ENCODE data around the gene ZNF710.
A peak's percentile ranks its signal among the peaks of the same experiment; 100 is the strongest.

DNA sequence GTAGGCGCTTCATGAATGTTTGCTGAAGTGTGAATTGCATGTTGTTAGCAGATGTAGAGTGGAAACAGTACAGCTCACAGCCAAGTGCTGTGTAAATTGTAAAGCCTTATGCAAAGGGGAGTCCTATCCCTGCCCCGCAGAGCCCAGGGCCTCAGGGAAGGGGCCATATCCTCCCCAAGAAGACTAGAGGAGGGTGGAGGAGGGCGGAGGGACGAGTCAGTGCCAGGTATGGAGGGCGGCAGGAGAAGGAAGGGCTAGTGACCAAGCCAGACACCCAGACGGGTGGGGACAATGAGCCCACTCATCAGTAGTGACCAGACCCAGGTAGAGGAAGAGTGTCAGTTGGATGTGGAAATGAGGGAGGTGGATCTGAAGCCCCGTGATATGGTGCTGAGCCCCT, 45.2 kb downstream of the ZNF710 start:
- TF ChIP-seq TAF1 (IDR thresholded peaks at IDR 0.05; ENCODE audit: low read depth, low read length) (no peak), POLR2AphosphoS5 (IDR thresholded peaks at IDR 0.05; ENCODE audit: low read depth, low read length) (no peak), POLR2A (IDR thresholded peaks at IDR 0.05; ENCODE audit: low read depth, low read length) (peak; percentile 51; the same call in 1 of the 2 replicates), SPI1 (IDR thresholded peaks at IDR 0.05; ENCODE audit: low read depth, low read length) (no peak), POU2F2 (IDR thresholded peaks at IDR 0.05; ENCODE audit: low read depth, low read length) (no peak)
